ENCODE measurements around the gene RAD51B. TPM values are rescaled to one million over a fixed set of nuclear protein-coding genes. Genes with fewer than 3 reads are reported as not detected.

Gene RAD51B
- total and polyA plus RNA-seq, 9 of the 15 experiments (the other 6 are each of a cell fraction or from before 2014, with no cell fraction given) = 8.5 to 17.3 (median 11.3) TPM

DNA sequence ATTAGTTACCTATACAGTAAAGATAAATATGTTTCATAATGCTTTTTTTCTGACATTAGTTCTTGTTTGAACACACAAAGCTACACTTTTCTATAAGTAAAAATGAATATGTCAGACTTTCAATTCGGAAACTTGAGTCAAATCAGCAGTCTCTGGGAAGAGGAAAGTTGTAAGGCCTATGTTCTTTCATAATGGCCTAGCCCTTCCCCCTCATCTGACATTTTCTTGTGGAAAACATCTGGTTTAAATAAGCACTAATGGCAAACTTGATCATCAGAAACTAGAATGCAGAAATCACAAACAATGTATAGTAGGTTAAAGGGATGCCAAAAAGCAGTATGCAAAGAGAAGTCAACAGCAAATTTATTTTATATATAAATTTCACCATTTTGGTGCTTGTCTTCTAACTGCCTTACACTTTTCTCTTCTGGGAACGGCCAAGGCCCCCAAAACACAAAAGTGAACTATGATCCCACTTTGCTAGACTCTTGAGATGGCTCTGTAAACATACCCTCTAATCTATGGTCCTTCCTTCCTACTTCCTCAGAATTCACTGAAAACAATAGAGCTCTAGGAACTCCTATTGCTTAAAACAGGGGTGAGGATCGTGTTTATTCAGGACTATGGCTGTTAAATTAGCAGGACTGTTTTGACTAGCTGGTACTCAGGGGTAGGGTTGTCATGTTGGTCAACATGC is 444.1 kb downstream of the RAD51B start (continued):
- TF ChIP-seq, protein P1, sequence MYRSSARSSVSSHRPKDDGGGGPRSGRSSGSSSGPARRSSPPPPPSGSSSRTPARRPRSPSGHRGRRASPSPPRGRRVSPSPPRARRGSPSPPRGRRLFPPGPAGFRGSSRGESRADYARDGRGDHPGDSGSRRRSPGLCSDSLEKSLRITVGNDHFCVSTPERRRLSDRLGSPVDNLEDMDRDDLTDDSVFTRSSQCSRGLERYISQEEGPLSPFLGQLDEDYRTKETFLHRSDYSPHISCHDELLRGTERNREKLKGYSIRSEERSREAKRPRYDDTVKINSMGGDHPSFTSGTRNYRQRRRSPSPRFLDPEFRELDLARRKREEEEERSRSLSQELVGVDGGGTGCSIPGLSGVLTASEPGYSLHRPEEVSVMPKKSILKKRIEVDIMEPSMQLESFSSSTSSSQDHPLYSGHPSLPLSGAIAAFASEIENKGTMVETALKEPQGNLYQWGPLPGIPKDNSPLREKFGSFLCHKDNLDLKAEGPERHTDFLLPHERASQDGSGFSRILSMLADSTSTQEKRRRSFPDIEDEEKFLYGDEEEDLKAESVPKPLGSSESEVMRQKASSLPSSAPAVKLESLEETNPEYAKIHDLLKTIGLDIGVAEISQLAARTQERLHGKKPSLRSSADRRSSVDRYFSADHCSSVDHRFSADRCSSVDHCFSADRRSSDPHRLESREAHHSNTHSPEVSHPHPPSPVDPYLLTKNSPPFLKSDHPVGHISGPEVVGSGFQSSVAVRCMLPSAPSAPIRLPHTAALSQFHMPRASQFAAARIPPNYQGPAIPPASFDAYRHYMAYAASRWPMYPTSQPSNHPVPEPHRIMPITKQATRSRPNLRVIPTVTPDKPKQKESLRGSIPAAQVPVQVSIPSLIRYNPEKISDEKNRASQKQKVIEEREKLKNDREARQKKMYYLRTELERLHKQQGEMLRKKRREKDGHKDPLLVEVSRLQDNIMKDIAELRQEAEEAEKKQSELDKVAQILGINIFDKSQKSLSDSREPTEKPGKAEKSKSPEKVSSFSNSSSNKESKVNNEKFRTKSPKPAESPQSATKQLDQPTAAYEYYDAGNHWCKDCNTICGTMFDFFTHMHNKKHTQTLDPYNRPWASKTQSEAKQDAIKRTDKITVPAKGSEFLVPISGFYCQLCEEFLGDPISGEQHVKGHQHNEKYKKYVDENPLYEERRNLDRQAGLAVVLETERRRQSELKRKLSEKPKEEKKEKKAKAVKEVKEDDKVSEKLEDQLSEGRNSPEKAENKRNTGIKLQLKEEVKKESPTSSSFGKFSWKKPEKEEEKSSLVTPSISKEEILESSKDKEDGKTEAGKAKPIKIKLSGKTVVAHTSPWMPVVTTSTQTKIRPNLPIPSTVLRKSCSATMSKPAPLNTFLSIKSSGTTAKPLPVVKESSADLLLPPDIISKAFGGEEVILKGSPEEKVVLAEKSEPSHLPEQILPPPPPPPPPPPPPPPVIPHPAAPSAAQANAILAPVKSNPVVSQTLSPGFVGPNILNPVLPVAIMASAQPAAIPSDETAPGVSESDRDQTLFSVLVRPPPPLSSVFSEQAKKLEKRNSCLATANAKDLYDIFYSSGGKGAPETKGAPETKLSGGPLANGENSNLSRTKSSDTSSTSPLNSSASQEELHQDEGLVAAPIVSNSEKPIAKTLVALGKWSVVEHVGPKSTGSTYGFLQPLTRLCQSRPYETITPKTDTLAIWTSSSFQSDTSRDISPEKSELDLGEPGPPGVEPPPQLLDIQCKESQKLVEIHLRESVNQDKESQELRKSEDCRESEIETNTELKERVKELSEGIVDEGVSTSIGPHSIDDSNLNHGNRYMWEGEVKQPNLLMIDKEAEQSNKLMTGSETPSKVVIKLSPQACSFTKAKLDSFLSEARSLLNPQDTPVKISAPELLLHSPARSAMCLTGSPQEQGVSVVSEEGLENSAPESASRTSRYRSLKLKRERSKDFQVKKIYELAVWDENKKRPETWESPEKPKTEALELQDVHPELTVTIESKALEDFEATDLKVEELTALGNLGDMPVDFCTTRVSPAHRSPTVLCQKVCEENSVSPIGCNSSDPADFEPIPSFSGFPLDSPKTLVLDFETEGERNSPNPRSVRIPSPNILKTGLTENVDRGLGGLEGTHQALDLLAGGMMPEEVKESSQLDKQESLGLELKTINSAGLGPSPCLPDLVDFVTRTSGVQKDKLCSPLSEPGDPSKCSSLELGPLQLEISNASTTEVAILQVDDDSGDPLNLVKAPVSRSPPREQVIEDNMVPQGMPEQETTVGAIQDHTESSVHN (IDR thresholded peaks at IDR 0.05; ENCODE audit: borderline replicate concordance in 1 of 2, low read depth in 1 of 2) = no peak
- no peak for TF ChIP-seq ZNF133 (CRISPR knock-in tag; IDR thresholded peaks at IDR 0.05)
- TF ChIP-seq PML (IDR thresholded peaks at IDR 0.05; ENCODE audit: low read length) = no peak
- TF ChIP-seq ZNF197 (CRISPR knock-in tag; IDR thresholded peaks at IDR 0.05; ENCODE audit: low read depth) = no peak
- TF ChIP-seq GATA2 (CRISPR knock-in tag; IDR thresholded peaks at IDR 0.05) = no peak
- TF ChIP-seq, protein P2, sequence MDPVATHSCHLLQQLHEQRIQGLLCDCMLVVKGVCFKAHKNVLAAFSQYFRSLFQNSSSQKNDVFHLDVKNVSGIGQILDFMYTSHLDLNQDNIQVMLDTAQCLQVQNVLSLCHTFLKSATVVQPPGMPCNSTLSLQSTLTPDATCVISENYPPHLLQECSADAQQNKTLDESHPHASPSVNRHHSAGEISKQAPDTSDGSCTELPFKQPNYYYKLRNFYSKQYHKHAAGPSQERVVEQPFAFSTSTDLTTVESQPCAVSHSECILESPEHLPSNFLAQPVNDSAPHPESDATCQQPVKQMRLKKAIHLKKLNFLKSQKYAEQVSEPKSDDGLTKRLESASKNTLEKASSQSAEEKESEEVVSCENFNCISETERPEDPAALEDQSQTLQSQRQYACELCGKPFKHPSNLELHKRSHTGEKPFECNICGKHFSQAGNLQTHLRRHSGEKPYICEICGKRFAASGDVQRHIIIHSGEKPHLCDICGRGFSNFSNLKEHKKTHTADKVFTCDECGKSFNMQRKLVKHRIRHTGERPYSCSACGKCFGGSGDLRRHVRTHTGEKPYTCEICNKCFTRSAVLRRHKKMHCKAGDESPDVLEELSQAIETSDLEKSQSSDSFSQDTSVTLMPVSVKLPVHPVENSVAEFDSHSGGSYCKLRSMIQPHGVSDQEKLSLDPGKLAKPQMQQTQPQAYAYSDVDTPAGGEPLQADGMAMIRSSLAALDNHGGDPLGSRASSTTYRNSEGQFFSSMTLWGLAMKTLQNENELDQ (CRISPR knock-in tag; IDR thresholded peaks at IDR 0.05; ENCODE audit: borderline replicate concordance) = no peak
- TF ChIP-seq ZNF224 (CRISPR knock-in tag; IDR thresholded peaks at IDR 0.05) = no peak

All from K562 (cell line).